Measurements from ENCODE around the gene ORM1. TPM values are rescaled to one million over a fixed set of nuclear protein-coding genes. Genes with fewer than 3 reads are reported as not detected.

Gene ORM1
- total and polyA plus RNA-seq, 10 donors, result 0.95 to 13.6 (median 2.7) TPM

GRCh38 chr9:114280636-114281472 lies 42.0 kb upstream of the ORM1 start:
- Histone ChIP-seq H3K36me3 (no peaks in the 10 kb centered on the region), H3K9me3 (no peaks in the 10 kb centered on the region), H3K27ac (no peak overlapping the region), H3K4me3 (no peak overlapping the region), H3K4me1 (no peaks in the 10 kb centered on the region), H3K27me3 (replicated peaks in 1 of 7) (peaks cover 0 to 14% (median 0%) of the 10 kb centered on the region in 7 donors)
- peak; percentile 31 for DNase-seq
- TF ChIP-seq POLR2AphosphoS5 (IDR thresholded peaks at IDR 0.05), result no peak
- TF ChIP-seq POLR2A (IDR thresholded peaks at IDR 0.05), result no peak
- TF ChIP-seq, protein P1, sequence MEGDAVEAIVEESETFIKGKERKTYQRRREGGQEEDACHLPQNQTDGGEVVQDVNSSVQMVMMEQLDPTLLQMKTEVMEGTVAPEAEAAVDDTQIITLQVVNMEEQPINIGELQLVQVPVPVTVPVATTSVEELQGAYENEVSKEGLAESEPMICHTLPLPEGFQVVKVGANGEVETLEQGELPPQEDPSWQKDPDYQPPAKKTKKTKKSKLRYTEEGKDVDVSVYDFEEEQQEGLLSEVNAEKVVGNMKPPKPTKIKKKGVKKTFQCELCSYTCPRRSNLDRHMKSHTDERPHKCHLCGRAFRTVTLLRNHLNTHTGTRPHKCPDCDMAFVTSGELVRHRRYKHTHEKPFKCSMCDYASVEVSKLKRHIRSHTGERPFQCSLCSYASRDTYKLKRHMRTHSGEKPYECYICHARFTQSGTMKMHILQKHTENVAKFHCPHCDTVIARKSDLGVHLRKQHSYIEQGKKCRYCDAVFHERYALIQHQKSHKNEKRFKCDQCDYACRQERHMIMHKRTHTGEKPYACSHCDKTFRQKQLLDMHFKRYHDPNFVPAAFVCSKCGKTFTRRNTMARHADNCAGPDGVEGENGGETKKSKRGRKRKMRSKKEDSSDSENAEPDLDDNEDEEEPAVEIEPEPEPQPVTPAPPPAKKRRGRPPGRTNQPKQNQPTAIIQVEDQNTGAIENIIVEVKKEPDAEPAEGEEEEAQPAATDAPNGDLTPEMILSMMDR (IDR thresholded peaks at IDR 0.05 in 8 of 11, conservative IDR thresholded peaks at IDR 0.05 in 3 of 11), result no peak
- intact Hi-C loops (cut with DNase I; ENCODE audit: low total_unique reads), result no loop called here
- WGBS, 5 donors, result 75 to 83% (median 79%) methylated on average over 8 of the region's 8 CpGs

GRCh38 chr9:114281473-114282103 lies 41.3 kb upstream of the ORM1 start:
- Histone ChIP-seq H3K4me3 (no peak overlapping the region), H3K36me3 (no peaks in the 10 kb centered on the region), H3K27me3 (replicated peaks in 1 of 7) (peaks cover 0 to 14% (median 0%) of the 10 kb centered on the region in 7 donors), H3K4me1 (no peaks in the 10 kb centered on the region), H3K27ac (no peak overlapping the region), H3K9me3 (no peaks in the 10 kb centered on the region)
- peak; percentile 57 for DNase-seq
- TF ChIP-seq POLR2AphosphoS5 (IDR thresholded peaks at IDR 0.05) (no peak), POLR2A (IDR thresholded peaks at IDR 0.05) (no peak)
- TF ChIP-seq, protein P1 (IDR thresholded peaks at IDR 0.05 in 8 of 11, conservative IDR thresholded peaks at IDR 0.05 in 3 of 11), result no peak
- 74 to 83% (median 79%) methylated on average over 9 to 12 of the region's 12 CpGs for whole genome bisulfite sequencing, 5 donors
- intact Hi-C loops (cut with DNase I; ENCODE audit: low total_unique reads), result no loop called here

- Histone ChIP-seq H3K27ac (no peak overlapping the region), H3K36me3 (no peaks in the 10 kb centered on the region), H3K4me3 (no peak overlapping the region), H3K27me3 (replicated peaks in 1 of 7) (peaks cover 0 to 14% (median 0%) of the 10 kb centered on the region in 7 donors), H3K9me3 (no peaks in the 10 kb centered on the region), H3K4me1 (no peaks in the 10 kb centered on the region)
- DNase-seq, result peak; percentile 47
- intact Hi-C loops (cut with DNase I; ENCODE audit: low total_unique reads), result no loop called here
- TF ChIP-seq POLR2A (IDR thresholded peaks at IDR 0.05) (no peak), POLR2AphosphoS5 (IDR thresholded peaks at IDR 0.05) (no peak)
- TF ChIP-seq, protein P1 (IDR thresholded peaks at IDR 0.05 in 8 of 11, conservative IDR thresholded peaks at IDR 0.05 in 3 of 11), result no peak
- WGBS, 5 donors, result 90 to 97% (median 92%) methylated on average over 10 of the region's 10 CpGs
Measured at GRCh38 chr9:114282104-114282485, 40.8 kb upstream of the ORM1 start.

DNA sequence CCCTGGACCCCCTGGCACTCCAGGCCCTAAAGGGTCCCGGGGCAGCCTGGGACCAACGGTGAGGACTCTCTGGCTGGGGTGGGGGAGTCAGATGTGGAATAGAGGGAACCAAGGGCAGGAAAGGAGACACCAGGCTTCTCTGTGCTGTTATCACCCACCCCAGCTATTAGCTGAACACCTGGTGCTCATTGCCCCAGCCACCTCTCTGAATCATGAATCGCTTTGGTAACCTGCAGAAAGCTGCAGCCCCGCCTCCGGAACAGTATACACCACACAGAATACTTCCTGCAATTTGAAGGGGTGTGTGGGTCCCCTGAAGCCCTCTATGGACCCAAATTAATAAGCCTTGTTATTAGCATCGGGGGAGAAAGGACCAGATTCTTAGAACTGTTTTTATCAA lies 40.4 kb upstream of the ORM1 start:
- WGBS, 5 donors, result 87 to 98% (median 88%) methylated on average over 3 to 6 of the region's 6 CpGs
- no peak for TF ChIP-seq POLR2AphosphoS5 (IDR thresholded peaks at IDR 0.05)
- TF ChIP-seq, protein P1 (IDR thresholded peaks at IDR 0.05 in 8 of 11, conservative IDR thresholded peaks at IDR 0.05 in 3 of 11), result no peak
- TF ChIP-seq POLR2A (IDR thresholded peaks at IDR 0.05), result no peak
- no peaks in the 10 kb centered on the region for H3K9me3 ChIP-seq
- intact Hi-C loops (cut with DNase I; ENCODE audit: low total_unique reads), result no loop called here
- no peak overlapping the region for H3K27ac ChIP-seq
- DNase-seq, result no peak
- H3K36me3 ChIP-seq, result no peaks in the 10 kb centered on the region
- H3K27me3 ChIP-seq (replicated peaks in 1 of 7), result peaks cover 0 to 14% (median 0%) of the 10 kb centered on the region in 7 donors
- peaks cover 0 to under 1% (median 0%) of the 10 kb centered on the region in 6 donors for H3K4me1 ChIP-seq
- no peak overlapping the region for H3K4me3 ChIP-seq
